H54 (cell line): ENCODE results near the gene TMEM207.

Experiments used
- DNase-seq: peaks from one replicate; pipeline ENCODE4 v3.0.0; 2011; ENCODE audit warnings: low spot score, mixed read lengths; ENCODE audit not compliant: insufficient read length
- FAIRE-seq: peaks from 3 replicates; lab custom pipeline; 2011; peaks lifted over from hg19 to GRCh38; lab: Jason Lieb, UNC
- POLR2A ChIP-seq: IDR thresholded peaks from 2 replicates; pipeline ENCODE4 v1.6.1; 2011; ENCODE audit warnings: low read depth, mild to moderate bottlenecking, low read length

Gene TMEM207

GRCh38 chr3:190385731-190386688 is 63.7 kb downstream of the TMEM207 start:
- DNase-seq, result peak; percentile 51
- FAIRE-seq, result peak; percentile 100
- no peak for TF ChIP-seq POLR2A

- FAIRE-seq (peak; percentile 91), DNase-seq (no peak)
- TF ChIP-seq POLR2A, result no peak
Measured at GRCh38 chr3:190384309-190384756, 65.4 kb downstream of the TMEM207 start.

DNA sequence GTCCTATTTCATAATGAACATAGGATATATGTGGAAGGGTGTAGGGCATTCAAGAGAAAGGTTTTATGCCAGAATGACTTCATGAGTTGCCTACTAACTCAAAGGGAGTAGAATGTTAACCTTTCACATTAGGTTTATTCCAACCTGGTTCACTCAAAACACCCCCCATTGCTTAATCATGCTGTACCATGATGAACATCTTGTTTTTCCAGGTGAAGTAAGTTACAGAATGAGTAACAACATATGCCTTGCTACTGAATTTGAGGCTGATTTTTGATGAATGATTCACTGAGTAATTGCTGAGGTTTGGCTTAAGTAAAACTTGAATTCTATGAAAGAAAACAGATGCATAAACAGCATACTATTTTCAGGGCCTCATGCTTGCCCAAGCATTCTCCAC is 67.6 kb downstream of the TMEM207 start:
- no peak for TF ChIP-seq POLR2A
- FAIRE-seq (peak; percentile 99), DNase-seq (no peak)

- DNase-seq, result no peak
- no peak for FAIRE-seq
- no peak for TF ChIP-seq POLR2A
Measured at GRCh38 chr3:190381441-190381840, 68.3 kb downstream of the TMEM207 start.

- DNase-seq (no peak), FAIRE-seq (peak; percentile 68)
- TF ChIP-seq POLR2A, result no peak
Measured at GRCh38 chr3:190380184-190380583, 69.5 kb downstream of the TMEM207 start.
